HG03066 (cell line): ENCODE data around the gene TMEM269.
"Not testable (repeated sequence)": the region's sequence is repeated elsewhere in the genome, so short reads cannot be mapped to it uniquely, and the experiment has no call there.

Source experiments
- ATAC-seq: cut with Tn5 transposase; IDR thresholded peaks from one replicate; pipeline ENCODE4 v1.9.1; 2021; ENCODE audit warnings: low read depth; ENCODE audit not compliant: unreplicated experiment

The TMEM269 gene

DNA sequence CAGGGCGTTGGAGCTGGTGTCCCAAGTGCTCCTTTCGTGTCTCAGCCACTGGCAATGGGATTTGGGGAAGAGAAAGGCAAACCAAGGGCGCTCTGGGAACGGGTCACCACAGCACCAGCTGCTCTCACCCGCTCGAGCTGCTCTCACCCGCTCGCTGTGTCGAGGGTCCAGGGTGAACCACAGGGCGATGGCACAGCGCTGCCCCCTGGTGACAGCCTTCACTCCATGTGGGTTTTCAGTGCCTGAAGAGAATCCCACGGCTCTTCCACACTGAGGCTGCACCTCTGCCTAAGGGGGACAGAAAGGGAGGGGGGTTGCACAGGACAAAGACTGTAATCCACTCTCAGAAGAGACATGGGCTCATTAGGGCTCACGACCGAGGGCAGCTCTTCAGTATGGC lies 37.7 kb upstream of the TMEM269 start:
- ATAC-seq, result no peak

DNA sequence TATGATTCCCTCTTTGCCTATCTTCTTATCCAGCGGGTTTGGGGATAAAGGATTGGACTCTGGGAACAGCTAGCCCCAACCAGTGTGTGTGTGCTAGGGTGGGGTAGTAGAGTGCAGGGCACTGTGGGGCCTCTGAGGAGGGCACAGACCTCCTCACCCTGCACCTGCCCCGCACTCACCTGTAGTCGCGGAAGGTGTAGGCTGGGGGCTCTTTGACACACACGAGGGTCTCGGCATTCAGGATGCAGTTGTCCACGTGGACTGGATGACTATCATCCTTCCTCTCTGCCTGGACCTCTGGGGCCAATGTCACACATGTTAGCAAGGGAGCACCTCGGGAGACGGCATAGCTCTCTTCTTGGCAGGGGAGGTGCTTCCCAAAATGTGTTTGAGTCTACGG lies 36.8 kb upstream of the TMEM269 start:
- no peak for ATAC-seq

- no peak for ATAC-seq
These were observed 36.1 kb upstream of the TMEM269 start for GRCh38 chr1:42748461-42749410.

- no peak for ATAC-seq
These were observed 34.8 kb upstream of the TMEM269 start for GRCh38 chr1:42750041-42750440.

DNA sequence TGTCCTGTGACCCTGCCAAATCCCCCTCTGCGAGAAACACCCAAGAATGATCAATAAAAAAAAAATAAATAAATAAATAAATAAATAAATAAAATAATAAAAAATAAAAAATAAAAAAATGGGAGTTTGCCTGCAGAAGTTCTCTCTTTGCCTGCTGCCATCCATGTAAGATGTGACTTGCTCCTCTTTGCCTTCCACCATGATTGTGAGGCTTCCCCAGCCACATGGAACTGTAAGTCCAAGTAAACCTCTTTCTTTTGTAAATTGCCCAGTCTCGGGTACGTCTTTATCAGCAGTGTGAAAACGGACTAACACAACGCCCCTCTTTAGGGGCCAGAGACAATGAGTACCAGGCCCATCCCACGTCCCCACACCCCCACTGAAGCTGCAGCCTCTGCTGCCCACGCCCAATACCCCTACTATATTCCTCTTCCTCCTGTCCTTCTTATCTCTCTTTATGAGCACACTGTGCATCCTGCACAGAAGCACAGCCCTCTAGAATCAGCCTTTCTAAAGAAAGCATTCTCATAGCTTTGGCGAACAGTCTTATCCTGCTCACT lies 33.2 kb upstream of the TMEM269 start:
- not testable (repeated sequence) for ATAC-seq

DNA sequence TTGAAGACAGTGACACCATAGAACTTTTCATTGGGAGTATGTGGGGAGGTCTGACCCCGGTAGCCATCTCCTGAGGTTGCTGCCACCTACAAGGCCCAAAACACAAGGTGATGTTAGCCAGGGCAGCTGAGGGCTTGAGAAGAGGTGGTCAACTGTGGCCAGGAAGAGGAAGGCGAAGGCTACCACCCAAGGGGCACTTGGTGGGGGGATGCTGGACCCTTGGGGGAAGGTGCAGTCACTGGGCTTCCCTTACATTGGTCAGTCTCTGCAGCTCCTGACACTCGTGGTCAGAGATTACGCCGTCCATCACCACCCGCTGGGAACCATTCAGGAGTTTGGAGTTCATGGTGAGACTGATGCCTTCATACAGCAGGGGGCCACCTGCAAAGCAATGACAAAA lies 32.5 kb upstream of the TMEM269 start:
- ATAC-seq, result no peak

- no peak for ATAC-seq
These were observed 31.7 kb upstream of the TMEM269 start for GRCh38 chr1:42753070-42753469.

GRCh38 chr1:42756956-42757891 lies 27.6 kb upstream of the TMEM269 start:
- ATAC-seq, result no peak

- ATAC-seq, result no peak
These were observed 26.9 kb upstream of the TMEM269 start for GRCh38 chr1:42757892-42758275.

DNA sequence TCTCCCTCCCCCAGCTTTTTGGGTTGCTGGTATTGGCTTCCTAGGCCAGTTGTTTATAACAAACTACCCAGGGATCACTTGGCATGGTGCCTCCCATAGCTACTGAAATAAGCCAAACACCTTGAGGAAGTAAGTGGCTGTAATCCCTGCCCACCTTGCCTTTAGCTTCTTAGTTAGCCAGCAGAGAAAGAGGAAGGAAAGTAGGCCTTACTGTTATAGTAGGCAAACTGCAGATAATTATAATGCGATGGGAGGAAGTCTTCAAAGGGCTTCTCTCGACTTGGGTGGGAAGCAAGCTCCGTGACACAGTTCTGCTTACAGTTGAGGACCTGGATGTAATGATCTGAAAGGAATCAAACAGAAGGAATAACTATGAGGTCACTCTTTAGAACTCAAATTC lies 26.1 kb upstream of the TMEM269 start:
- no peak for ATAC-seq

- no peak for ATAC-seq
These were observed 25.7 kb upstream of the TMEM269 start for GRCh38 chr1:42759114-42759513.

DNA sequence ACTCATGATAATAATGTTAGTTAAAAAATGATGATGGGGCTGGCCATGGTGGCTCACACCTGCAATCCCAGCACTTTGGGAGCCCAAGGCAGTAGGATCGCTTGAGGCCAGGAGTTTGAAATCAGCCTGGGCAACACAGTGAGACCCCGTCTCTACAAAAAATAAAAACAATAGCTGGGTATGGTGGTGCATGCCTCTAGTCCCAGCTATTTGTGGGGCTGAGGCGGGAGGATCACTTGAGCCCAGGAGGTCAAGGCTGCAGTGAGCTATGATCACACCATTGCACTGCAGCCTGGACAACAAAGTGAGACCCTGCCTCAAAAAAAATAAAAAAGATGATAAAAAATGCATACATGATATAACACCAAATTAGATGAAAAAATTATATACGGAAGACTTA lies 23.2 kb upstream of the TMEM269 start:
- no peak for ATAC-seq

DNA sequence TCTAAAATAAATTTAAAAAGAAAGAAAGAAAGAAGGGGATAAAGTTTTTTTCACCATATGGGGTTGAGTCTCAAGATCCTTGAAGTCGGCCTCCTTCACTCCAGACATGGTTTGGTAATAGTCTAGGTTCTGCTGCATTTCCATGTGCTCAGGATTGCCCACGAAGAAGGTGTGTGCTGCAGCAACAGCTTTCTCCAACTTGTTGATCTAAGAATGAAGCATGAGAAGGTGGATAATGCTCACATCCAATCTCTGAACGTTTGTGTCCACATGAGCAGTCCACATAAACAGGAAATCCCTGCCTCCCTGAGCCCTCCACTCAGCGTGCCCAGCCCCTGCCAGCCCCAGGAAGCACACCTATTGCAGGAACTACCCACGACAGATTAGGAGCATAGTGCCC lies 22.5 kb upstream of the TMEM269 start:
- no peak for ATAC-seq

DNA sequence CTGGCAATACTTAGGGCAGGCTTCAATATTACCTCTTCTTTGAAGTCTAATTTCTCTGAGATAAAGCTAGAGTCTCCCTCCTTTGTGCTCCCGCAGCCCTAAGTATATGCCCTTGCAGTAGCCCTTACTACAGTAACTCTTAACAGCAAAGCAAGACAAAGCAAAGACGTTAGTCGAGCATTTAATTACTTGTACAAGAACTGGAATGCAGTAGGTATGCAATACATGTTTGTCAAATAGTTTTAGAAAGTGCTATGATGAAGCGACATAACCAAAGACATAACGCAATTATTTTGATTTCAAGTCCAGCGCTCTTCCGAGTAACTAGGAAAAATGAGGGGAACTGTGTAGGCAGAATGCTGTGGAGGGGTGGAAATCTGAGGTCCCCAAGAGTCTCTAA lies 19.5 kb upstream of the TMEM269 start:
- no peak for ATAC-seq

DNA sequence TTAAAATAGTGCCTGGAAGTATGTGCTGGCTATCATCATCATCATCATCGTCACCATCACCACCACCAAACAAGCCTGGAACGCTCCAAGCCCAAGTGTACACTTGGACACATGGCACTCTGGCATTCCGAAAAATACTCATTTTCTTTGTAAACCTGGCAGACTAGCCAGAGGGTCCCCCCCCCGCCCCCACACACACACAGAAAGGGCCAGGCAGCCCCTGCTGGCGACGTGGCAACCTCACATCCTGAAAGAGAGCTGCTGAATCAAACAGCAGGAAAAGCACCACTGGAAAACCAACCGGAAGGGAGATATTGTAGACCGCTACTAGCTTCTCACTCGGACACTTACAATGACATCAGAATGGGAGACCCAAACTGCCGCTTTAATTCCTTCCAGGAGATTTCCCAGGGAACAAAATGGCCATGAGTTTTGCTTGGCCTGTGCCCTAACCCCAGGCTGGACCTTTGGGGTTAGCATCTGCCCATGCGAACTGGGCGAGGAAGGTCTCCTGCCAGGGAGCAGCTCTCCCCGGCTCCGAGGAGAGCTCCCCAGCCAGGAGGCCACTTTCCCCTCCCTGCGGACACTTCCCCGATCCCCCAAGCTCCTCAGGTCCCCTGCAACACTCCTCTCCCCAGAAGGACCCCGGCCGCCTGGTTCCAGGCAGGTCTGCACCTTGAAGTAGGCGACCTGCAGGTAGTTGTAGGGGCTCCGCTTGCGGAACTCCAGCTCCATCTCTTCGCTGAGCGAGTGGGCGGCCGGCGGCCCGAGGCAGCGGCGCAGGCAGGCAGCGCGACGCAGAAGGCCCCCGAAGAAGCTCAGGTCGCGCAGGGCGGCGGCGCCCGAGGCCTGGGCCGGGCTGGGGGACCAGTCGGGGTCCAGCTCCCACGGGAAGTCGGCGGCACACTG lies 18.7 kb upstream of the TMEM269 start:
- ATAC-seq, result peak; percentile 34

GRCh38 chr1:42766741-42767509 lies 17.9 kb upstream of the TMEM269 start, which contains the start of the genes C1orf50 and P3H1:
Gene C1orf50, plus strand, starts transcription at chr1:42767249. Its CDS starts 63 bp downstream, at chr1:42767312.
Gene P3H1, minus strand, starts transcription at chr1:42767028. Its CDS starts 57 bp downstream, at chr1:42766971.
- peak; percentile 84 for ATAC-seq

- ATAC-seq, result peak; percentile 19
These were observed 17.2 kb upstream of the TMEM269 start for GRCh38 chr1:42767510-42768000.

GRCh38 chr1:42768172-42768571 lies 16.6 kb upstream of the TMEM269 start:
- no peak for ATAC-seq

DNA sequence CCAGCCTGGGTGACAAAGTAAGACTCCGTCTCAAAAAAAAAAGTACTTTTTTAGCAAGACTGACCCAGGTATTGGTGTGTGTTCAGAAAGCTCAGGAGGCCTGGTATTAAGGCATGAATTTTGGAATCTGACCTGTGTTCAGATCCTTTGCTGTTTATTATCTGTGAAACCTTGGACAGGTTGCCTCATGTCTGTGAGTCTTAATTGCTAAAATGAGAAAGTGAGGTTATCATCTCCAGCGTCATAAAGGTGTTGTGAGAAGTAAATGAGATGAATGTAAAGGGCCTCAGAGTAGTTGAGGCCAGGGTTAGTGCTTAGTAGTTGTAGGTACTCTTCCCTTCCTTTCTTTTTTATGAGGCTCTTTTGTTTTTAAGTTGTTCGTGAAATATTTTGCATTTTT lies 15.0 kb upstream of the TMEM269 start:
- no peak for ATAC-seq
